ENCODE results near the gene KIAA0319L. TPM values are rescaled to one million over a fixed set of nuclear protein-coding genes. Genes with fewer than 3 reads are reported as not detected.
A peak's percentile ranks its signal among the peaks of the same experiment; 100 is the strongest.

KIAA0319L gene
- 10 to 100 TPM; 58.6 to 88.8 TPM for total RNA-seq

GRCh38 chr1:35557118-35557610 is at the start of gene KIAA0319L:
KIAA0319L (minus strand) TSS chr1:35557403; CDS start chr1:35554491, 2,912 bp downstream.
- no peaks in the 10 kb centered on the region for H3K36me3 Mint-ChIP-seq
- peak; percentile 92 for DNase-seq (ENCODE audit: low spot score)
- H3K9me3 Mint-ChIP-seq: no peaks in the 10 kb centered on the region
- peak; percentile 90 to 92 for ATAC-seq
- peak within 1 kb of the TSS; percentile 97 for H3K27ac Mint-ChIP-seq
- no peaks in the 10 kb centered on the region for H3K27me3 Mint-ChIP-seq
- peaks cover 44 to 52% of the 10 kb centered on the region in 2 donors for H3K4me1 Mint-ChIP-seq (ENCODE audit: low read depth in 2 of 2)
- peak within 1 kb of the TSS; percentile 100 for H3K4me3 Mint-ChIP-seq

DNA sequence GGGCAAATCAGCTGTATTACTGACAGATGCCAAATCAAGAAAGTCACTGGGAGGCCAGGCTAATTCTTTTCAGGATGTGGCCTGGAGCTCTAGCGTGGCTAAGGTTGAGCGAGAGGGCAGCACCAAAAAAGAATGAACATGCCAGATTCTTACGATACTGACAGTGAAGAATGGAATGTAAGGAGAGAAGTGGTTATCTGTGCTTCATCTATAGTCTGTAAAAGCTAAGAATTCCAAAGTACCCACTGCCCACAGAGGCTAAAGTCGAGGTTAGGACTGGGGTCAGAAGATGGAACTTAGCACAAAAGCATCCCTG is 48.6 kb upstream of the KIAA0319L start:
- no peaks in the 10 kb centered on the region for H3K9me3 Mint-ChIP-seq
- peak overlapping the region in 1 of 2 donors; percentile 18 for H3K27ac Mint-ChIP-seq
- H3K36me3 Mint-ChIP-seq: peaks cover 33% of the 10 kb centered on the region
- peaks cover 14 to 16% of the 10 kb centered on the region in 2 donors for H3K4me1 Mint-ChIP-seq (ENCODE audit: low read depth in 2 of 2)
- no peak overlapping the region for H3K4me3 Mint-ChIP-seq
- H3K27me3 Mint-ChIP-seq: no peaks in the 10 kb centered on the region
- ATAC-seq: no peak
- DNase-seq (ENCODE audit: low spot score): no peak

DNA sequence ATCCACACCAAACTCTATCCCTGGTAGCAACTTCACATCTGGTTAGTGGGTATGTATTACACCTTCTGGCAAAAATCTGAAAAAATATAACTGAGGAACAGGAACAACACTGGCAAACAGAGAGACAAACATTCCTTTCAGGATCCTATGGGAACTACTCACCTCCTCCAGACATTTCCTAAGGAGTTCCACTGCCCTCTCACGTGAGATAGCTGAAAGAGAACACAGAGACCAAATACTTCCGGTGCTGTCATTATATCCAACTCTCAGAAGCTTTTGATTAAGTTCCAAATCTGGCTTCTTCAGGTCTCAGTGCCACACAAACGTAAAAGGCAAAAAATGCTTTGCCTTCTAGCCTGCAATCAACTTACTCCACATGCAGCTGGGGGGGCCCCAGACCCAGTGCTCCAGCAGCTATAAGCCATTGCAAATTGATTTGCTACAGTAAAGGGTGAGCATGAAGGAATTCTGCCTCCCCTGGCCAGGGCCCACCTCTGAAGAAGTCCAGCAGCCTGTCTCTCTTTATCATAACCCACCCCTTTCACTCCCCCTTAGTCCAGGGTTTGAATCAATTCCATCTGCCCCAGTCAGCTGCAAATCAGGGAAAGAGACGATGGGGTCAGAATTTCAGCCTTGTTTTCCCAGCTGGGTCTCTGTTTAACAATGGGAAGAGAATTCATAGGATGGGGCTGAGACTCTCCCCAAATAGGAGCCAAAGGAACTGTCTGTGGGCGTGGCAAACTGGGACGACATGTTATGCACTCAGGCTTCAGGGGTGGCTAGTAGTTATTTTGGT is 48.1 kb upstream of the KIAA0319L start:
- Mint-ChIP-seq H3K4me1 (ENCODE audit: low read depth in 2 of 2) (peaks cover 14 to 15% of the 10 kb centered on the region in 2 donors), H3K27ac (peak overlapping the region in 1 of 2 donors; percentile 18)
- ATAC-seq: no peak

GRCh38 chr1:35603941-35604340 is 46.7 kb upstream of the KIAA0319L start:
- no peak for DNase-seq (ENCODE audit: low spot score)
- Mint-ChIP-seq H3K4me3 (no peak overlapping the region), H3K36me3 (peaks cover 36% of the 10 kb centered on the region), H3K9me3 (no peaks in the 10 kb centered on the region), H3K27me3 (no peaks in the 10 kb centered on the region), H3K4me1 (ENCODE audit: low read depth in 2 of 2) (peaks cover 14% of the 10 kb centered on the region in 2 donors), H3K27ac (no peak overlapping the region)
- ATAC-seq: no peak

More for the DNA sequence above, 48.1 kb upstream of the KIAA0319L start:
- no peaks in the 10 kb centered on the region for H3K9me3 Mint-ChIP-seq
- H3K36me3 Mint-ChIP-seq: peaks cover 33% of the 10 kb centered on the region
- H3K4me3 Mint-ChIP-seq: no peak overlapping the region
- no peaks in the 10 kb centered on the region for H3K27me3 Mint-ChIP-seq
- no peak for DNase-seq (ENCODE audit: low spot score)

GRCh38 chr1:35603468-35603867 is 46.3 kb upstream of the KIAA0319L start:
- peaks cover 34% of the 10 kb centered on the region for H3K36me3 Mint-ChIP-seq
- no peaks in the 10 kb centered on the region for H3K9me3 Mint-ChIP-seq
- no peak overlapping the region for H3K27ac Mint-ChIP-seq
- peaks cover 14% of the 10 kb centered on the region in 2 donors for H3K4me1 Mint-ChIP-seq (ENCODE audit: low read depth in 2 of 2)
- no peak for ATAC-seq
- no peak for DNase-seq (ENCODE audit: low spot score)
- no peaks in the 10 kb centered on the region for H3K27me3 Mint-ChIP-seq
- H3K4me3 Mint-ChIP-seq: no peak overlapping the region

- Mint-ChIP-seq H3K36me3 (peaks cover 22% of the 10 kb centered on the region), H3K4me1 (ENCODE audit: low read depth in 2 of 2) (peaks cover under 1 to 7% of the 10 kb centered on the region in 2 donors), H3K27me3 (no peaks in the 10 kb centered on the region)
These were observed 43.4 kb upstream of the KIAA0319L start for GRCh38 chr1:35600593-35600992.

DNA sequence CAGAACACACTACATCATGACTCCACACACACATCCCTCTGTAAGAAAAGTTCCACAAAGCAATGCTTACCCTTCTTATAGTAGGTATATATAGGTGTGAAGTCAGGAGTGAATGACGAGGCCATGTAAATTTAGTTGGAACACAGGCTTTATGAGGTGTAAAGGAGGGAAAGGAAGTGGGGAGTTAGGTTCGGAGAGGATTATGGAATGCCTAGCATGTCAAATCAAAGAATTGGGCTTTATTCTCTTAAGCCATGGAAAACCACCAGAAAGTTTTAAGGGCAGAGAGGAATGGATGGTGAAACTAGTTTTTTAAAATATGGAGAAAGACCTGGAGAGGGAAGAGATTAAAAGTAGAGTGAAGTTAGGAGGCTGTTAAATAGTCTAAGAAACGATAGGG is 42.2 kb upstream of the KIAA0319L start:
- Mint-ChIP-seq H3K36me3 (peaks cover 21% of the 10 kb centered on the region), H3K9me3 (no peaks in the 10 kb centered on the region), H3K27ac (no peak overlapping the region), H3K4me3 (no peak overlapping the region), H3K27me3 (no peaks in the 10 kb centered on the region), H3K4me1 (ENCODE audit: low read depth in 2 of 2) (peaks cover 0 to 7% of the 10 kb centered on the region in 2 donors)
- DNase-seq (ENCODE audit: low spot score) (no peak), ATAC-seq (no peak)

More at GRCh38 chr1:35600593-35600992, 43.4 kb upstream of the KIAA0319L start:
- DNase-seq (ENCODE audit: low spot score) (no peak), ATAC-seq (no peak)
- H3K4me3 Mint-ChIP-seq: no peak overlapping the region
- no peaks in the 10 kb centered on the region for H3K9me3 Mint-ChIP-seq
- no peak overlapping the region for H3K27ac Mint-ChIP-seq

GRCh38 chr1:35598895-35599294 is 41.7 kb upstream of the KIAA0319L start:
- Mint-ChIP-seq H3K9me3 (no peaks in the 10 kb centered on the region), H3K27me3 (no peaks in the 10 kb centered on the region), H3K27ac (no peak overlapping the region), H3K4me1 (ENCODE audit: low read depth in 2 of 2) (peaks cover 0 to 7% of the 10 kb centered on the region in 2 donors), H3K36me3 (peaks cover 16% of the 10 kb centered on the region), H3K4me3 (no peak overlapping the region)
- DNase-seq (ENCODE audit: low spot score) (no peak), ATAC-seq (no peak)

DNA sequence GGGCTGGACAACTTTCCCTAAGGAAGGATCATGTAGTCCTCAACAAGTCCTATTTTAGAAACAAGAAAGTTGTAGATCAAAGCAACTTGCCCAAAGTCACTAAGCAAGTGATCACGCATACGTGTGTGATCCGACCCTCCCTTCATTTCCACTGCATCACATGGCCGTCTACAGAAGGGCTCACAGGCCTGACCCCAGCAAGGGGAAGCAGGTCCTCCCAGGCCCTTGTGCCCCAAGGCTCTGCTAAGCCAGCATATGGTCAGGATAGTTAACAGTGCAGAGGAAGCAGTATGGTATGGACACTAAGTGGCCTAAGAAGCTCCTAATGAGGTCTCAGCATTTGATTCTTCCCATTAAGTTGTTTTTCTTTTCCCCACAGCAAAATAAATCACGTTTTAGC is 40.7 kb upstream of the KIAA0319L start:
- no peak for DNase-seq (ENCODE audit: low spot score)
- no peak for ATAC-seq
- Mint-ChIP-seq H3K36me3 (peaks cover 8% of the 10 kb centered on the region), H3K27ac (no peak overlapping the region), H3K4me3 (no peak overlapping the region), H3K27me3 (no peaks in the 10 kb centered on the region), H3K4me1 (ENCODE audit: low read depth in 2 of 2) (peaks cover 2 to 9% of the 10 kb centered on the region in 2 donors), H3K9me3 (no peaks in the 10 kb centered on the region)

- Mint-ChIP-seq H3K27ac (peak overlapping the region in 1 of 2 donors; percentile 6), H3K27me3 (no peaks in the 10 kb centered on the region), H3K4me1 (ENCODE audit: low read depth in 2 of 2) (peaks cover 6 to 12% of the 10 kb centered on the region in 2 donors), H3K9me3 (no peaks in the 10 kb centered on the region), H3K4me3 (no peak overlapping the region), H3K36me3 (peaks cover 6% of the 10 kb centered on the region)
- ATAC-seq (no peak), DNase-seq (ENCODE audit: low spot score) (no peak)
These were observed 38.5 kb upstream of the KIAA0319L start for GRCh38 chr1:35595684-35596083.

DNA sequence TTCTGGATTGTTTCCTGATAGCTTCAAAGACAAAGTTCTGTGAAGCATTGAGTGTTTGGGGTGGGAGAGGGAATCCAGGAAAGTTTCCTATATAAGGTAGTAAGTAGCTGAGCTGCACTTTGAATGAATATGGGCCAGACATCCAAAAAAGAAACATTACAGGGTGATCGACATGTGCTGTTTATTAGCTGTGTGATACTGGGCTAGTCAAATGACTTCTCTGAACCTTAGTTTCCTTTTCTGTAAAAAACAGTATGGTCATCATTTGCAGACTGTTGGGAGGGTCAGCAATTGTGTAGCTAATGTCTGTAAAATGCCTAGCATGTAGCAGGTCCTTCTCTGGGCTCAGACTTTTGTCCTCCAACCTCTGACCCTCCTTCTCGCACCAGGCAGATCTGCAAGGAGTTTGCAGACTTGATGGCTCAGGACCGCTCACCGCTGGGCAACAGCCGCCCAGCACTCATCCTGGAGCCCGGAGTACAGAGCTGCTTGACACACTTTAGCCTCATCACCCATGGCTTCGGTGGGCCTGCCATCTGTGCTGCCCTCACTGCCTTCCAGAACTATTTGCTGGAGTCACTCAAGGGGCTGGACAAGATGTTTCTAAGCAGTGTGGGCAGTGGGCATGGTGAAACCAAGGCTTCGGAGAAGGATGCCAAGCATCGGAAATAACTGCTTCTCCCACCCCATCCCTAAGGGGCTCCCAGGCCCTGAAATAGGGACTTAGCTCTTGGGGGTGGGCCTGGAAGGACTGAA is 37.0 kb upstream of the KIAA0319L start:
- Mint-ChIP-seq H3K36me3 (peaks cover under 1% of the 10 kb centered on the region), H3K4me3 (no peak overlapping the region), H3K4me1 (ENCODE audit: low read depth in 2 of 2) (peaks cover 8 to 15% of the 10 kb centered on the region in 2 donors), H3K27me3 (no peaks in the 10 kb centered on the region), H3K9me3 (no peaks in the 10 kb centered on the region), H3K27ac (no peak overlapping the region)
- ATAC-seq (no peak), DNase-seq (ENCODE audit: low spot score) (no peak)

DNA sequence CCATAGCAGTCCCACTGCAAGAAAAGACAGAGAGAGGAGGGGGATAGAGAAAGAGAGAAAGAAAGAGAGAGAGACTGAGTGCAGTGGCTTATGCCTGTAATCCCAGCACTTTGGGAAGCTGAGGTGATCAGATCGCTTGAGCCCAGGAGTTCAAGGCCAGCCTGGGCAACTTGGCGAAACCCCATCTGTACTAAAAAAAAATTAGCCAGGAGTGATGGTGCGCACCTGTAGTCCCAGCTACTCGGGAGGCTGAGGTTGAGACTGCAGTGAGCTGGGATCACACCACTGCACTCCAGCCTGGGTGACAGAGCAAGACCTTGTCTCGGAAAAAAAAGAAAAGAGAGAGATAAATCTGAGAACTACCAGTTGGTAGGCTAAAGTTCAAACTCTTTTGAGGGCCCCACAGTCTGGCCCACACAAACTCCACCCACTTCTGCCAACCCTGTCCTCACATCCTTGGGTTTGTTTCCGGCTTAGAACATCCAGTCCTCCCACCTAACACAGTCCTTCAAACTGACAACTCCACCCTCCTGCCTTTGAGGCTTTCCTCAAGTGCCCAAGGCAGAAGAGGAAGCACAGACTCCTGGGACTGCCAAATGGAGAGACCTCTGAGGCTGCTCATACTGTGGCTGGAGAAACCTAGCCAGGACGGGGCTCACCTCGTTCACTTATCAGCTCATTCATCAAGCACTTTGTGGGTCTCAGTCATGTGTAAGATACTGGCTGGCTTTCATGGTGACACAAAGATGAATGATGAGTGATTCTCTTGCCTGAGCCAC is 36.0 kb upstream of the KIAA0319L start:
- DNase-seq (ENCODE audit: low spot score): no peak
- Mint-ChIP-seq H3K4me1 (ENCODE audit: low read depth in 2 of 2) (peaks cover 13 to 18% of the 10 kb centered on the region in 2 donors), H3K9me3 (no peaks in the 10 kb centered on the region), H3K4me3 (no peak overlapping the region), H3K36me3 (no peaks in the 10 kb centered on the region), H3K27ac (peak overlapping the region; percentile 5 to 52), H3K27me3 (no peaks in the 10 kb centered on the region)
- ATAC-seq: peak in 1 of 2 donors; percentile 56

GRCh38 chr1:35591211-35591610 is 34.0 kb upstream of the KIAA0319L start:
- H3K36me3 Mint-ChIP-seq: no peaks in the 10 kb centered on the region
- DNase-seq (ENCODE audit: low spot score): no peak
- ATAC-seq: no peak
- H3K27me3 Mint-ChIP-seq: no peaks in the 10 kb centered on the region
- no peak overlapping the region for H3K4me3 Mint-ChIP-seq
- no peak overlapping the region for H3K27ac Mint-ChIP-seq
- H3K4me1 Mint-ChIP-seq (ENCODE audit: low read depth in 2 of 2): peaks cover 13 to 19% of the 10 kb centered on the region in 2 donors
- H3K9me3 Mint-ChIP-seq: no peaks in the 10 kb centered on the region
